A673 (cell line): ENCODE measurements around the gene KIF26B.

ENCODE experiments used
- EZH2 ChIP-seq: fragments of 200-600 bp; sonication (generic); IDR thresholded peaks from 2 replicates; pipeline ENCODE4 v1.6.1; 2017; ENCODE audit warnings: borderline replicate concordance, low read depth, mild to moderate bottlenecking, mixed read lengths, antibody characterized with exemption, low read length; ENCODE audit not compliant: poor library complexity, severe bottlenecking
- TF ChIP-seq, protein P1 (sequence below): fragments of 300-800, 200-600 bp; sonication (generic); conservative IDR thresholded peaks from 2 replicates; pipeline ENCODE4 v1.5.1; 2017; ENCODE audit warnings: low read depth, mild to moderate bottlenecking, antibody characterized with exemption, low read length, moderate library complexity, mixed read lengths

DNA sequence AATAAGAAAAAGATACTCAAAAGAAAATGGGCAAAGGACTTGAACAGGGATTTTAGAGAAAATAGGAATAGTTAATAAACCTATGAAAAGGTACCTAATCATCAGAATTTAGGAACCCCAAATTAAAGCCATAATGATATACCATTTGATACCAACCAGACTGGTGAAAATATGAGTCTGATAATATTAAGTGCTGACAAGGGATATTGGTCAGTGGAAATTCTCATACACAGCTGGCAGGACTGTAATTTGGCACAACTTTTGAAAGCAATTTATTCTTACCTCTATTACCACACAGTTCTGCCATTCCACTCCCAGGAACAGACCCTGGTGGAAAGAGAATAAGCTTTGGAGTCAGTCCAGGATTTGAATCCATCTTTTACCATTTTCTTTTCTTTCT lies 111.3 kb downstream of the KIF26B start:
- TF ChIP-seq, protein P1, sequence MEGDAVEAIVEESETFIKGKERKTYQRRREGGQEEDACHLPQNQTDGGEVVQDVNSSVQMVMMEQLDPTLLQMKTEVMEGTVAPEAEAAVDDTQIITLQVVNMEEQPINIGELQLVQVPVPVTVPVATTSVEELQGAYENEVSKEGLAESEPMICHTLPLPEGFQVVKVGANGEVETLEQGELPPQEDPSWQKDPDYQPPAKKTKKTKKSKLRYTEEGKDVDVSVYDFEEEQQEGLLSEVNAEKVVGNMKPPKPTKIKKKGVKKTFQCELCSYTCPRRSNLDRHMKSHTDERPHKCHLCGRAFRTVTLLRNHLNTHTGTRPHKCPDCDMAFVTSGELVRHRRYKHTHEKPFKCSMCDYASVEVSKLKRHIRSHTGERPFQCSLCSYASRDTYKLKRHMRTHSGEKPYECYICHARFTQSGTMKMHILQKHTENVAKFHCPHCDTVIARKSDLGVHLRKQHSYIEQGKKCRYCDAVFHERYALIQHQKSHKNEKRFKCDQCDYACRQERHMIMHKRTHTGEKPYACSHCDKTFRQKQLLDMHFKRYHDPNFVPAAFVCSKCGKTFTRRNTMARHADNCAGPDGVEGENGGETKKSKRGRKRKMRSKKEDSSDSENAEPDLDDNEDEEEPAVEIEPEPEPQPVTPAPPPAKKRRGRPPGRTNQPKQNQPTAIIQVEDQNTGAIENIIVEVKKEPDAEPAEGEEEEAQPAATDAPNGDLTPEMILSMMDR = no peak
- TF ChIP-seq EZH2 = no peak
